Ectodermal cell (in vitro differentiated cells): ENCODE measurements around the gene LPP.
"Not testable (repeated sequence)": the region's sequence is repeated elsewhere in the genome, so short reads cannot be mapped to it uniquely, and the experiment has no call there.

Experiments
- H3K27ac ChIP-seq: 2 replicates; pipeline ENCODE4 v1.7.0; 2013; ENCODE audit warnings: mild to moderate bottlenecking, low read depth, low read length; ENCODE audit not compliant: insufficient read depth, poor library complexity, severe bottlenecking
- H3K27me3 ChIP-seq: 2 replicates; pipeline ENCODE4 v1.7.0; 2013; ENCODE audit warnings: mild to moderate bottlenecking, low read length; ENCODE audit not compliant: insufficient read depth, control insufficient read depth, poor library complexity, severe bottlenecking
- H3K36me3 ChIP-seq: one replicate; pipeline ENCODE4 v1.7.0; 2013; ENCODE audit warnings: low read length; ENCODE audit not compliant: control insufficient read depth, insufficient read depth
- H3K4me1 ChIP-seq: one replicate; pipeline ENCODE4 v1.7.0; 2013; ENCODE audit warnings: low read length; ENCODE audit not compliant: control insufficient read depth, insufficient read depth
- H3K4me3 ChIP-seq: 2 replicates; pipeline ENCODE4 v1.7.0; 2013; ENCODE audit warnings: low read depth, low read length, control low read depth; ENCODE audit not compliant: insufficient read depth
- H3K9me3 ChIP-seq: 2 replicates; pipeline ENCODE4 v1.7.0; 2013; ENCODE audit warnings: mild to moderate bottlenecking, low read length, moderate library complexity; ENCODE audit not compliant: control insufficient read depth
- WGBS, 2 experiments: methylation state at CpG; one replicate each; pipeline ENCODE4 v1.1.7; 2013; ENCODE audit warnings: missing lambda C conversion rate in 2 of 2; 5-methylcytosine and 5-hydroxymethylcytosine counted together

Gene LPP

GRCh38 chr3:188416041-188416440 lies 262.1 kb downstream of the LPP start:
- no peak overlapping the region for H3K4me3 ChIP-seq
- no peaks in the 10 kb centered on the region for H3K36me3 ChIP-seq
- WGBS, 2 experiments = 90 to 100% methylated on average over 1 of the region's 1 CpG
- no peaks in the 10 kb centered on the region for H3K4me1 ChIP-seq
- H3K27ac ChIP-seq = no peak overlapping the region
- H3K9me3 ChIP-seq = no peaks in the 10 kb centered on the region
- H3K27me3 ChIP-seq = no peaks in the 10 kb centered on the region

- Histone ChIP-seq H3K4me1 (no peaks in the 10 kb centered on the region), H3K36me3 (no peaks in the 10 kb centered on the region), H3K9me3 (no peaks in the 10 kb centered on the region), H3K4me3 (no peak overlapping the region), H3K27me3 (no peaks in the 10 kb centered on the region), H3K27ac (no peak overlapping the region)
- 91 to 95% methylated on average over 3 of the region's 3 CpGs for WGBS, 2 experiments
Measured at GRCh38 chr3:188417271-188417696, 263.3 kb downstream of the LPP start.

- H3K4me3 ChIP-seq = no peak overlapping the region
- H3K4me1 ChIP-seq = no peaks in the 10 kb centered on the region
- no peaks in the 10 kb centered on the region for H3K36me3 ChIP-seq
- 94 to 100% methylated on average over 2 to 3 of the region's 3 CpGs for WGBS, 2 experiments
- no peaks in the 10 kb centered on the region for H3K9me3 ChIP-seq
- no peaks in the 10 kb centered on the region for H3K27me3 ChIP-seq
- H3K27ac ChIP-seq = no peak overlapping the region
Measured at GRCh38 chr3:188417766-188418165, 263.8 kb downstream of the LPP start.

- H3K27ac ChIP-seq = no peak overlapping the region
Measured at GRCh38 chr3:188421151-188421821, 267.3 kb downstream of the LPP start.

GRCh38 chr3:188421836-188422540 lies 268.0 kb downstream of the LPP start:
- Histone ChIP-seq H3K9me3 (no peaks in the 10 kb centered on the region), H3K4me1 (no peaks in the 10 kb centered on the region), H3K36me3 (no peaks in the 10 kb centered on the region), H3K4me3 (no peak overlapping the region), H3K27ac (no peak overlapping the region), H3K27me3 (no peaks in the 10 kb centered on the region)
- WGBS, 2 experiments = 92 to 97% methylated on average over 5 to 6 of the region's 6 CpGs

More at GRCh38 chr3:188421151-188421821, 267.3 kb downstream of the LPP start:
- no peaks in the 10 kb centered on the region for H3K9me3 ChIP-seq
- H3K4me3 ChIP-seq = no peak overlapping the region
- no peaks in the 10 kb centered on the region for H3K36me3 ChIP-seq
- H3K27me3 ChIP-seq = no peaks in the 10 kb centered on the region
- H3K4me1 ChIP-seq = no peaks in the 10 kb centered on the region
- 100% methylated on average over 1 to 2 of the region's 2 CpGs for WGBS, 2 experiments

- not testable (repeated sequence) for H3K27ac ChIP-seq, H3K4me1 ChIP-seq, H3K9me3 ChIP-seq, H3K36me3 ChIP-seq, H3K4me3 ChIP-seq, H3K27me3 ChIP-seq
- WGBS, 2 experiments = 91 to 96% methylated on average over 4 of the region's 4 CpGs
Measured at GRCh38 chr3:188427981-188428380, 274.0 kb downstream of the LPP start.

- WGBS, 2 experiments = 95 to 97% methylated on average over 5 of the region's 5 CpGs
- H3K4me1 ChIP-seq = no peaks in the 10 kb centered on the region
- H3K9me3 ChIP-seq = no peaks in the 10 kb centered on the region
- H3K4me3 ChIP-seq = no peak overlapping the region
- H3K27me3 ChIP-seq = no peaks in the 10 kb centered on the region
- H3K27ac ChIP-seq = no peak overlapping the region
- H3K36me3 ChIP-seq = no peaks in the 10 kb centered on the region
Measured at GRCh38 chr3:188431040-188431439, 277.1 kb downstream of the LPP start.

- no peaks in the 10 kb centered on the region for H3K4me1 ChIP-seq
- no peak overlapping the region for H3K4me3 ChIP-seq
- no peaks in the 10 kb centered on the region for H3K9me3 ChIP-seq
- no peaks in the 10 kb centered on the region for H3K36me3 ChIP-seq
- no peak overlapping the region for H3K27ac ChIP-seq
- H3K27me3 ChIP-seq = no peaks in the 10 kb centered on the region
- 94 to 100% methylated on average over 1 to 3 of the region's 3 CpGs for WGBS, 2 experiments
Measured at GRCh38 chr3:188431553-188431952, 277.6 kb downstream of the LPP start.

GRCh38 chr3:188432802-188433520 lies 279.0 kb downstream of the LPP start:
- Histone ChIP-seq H3K4me1 (no peaks in the 10 kb centered on the region), H3K9me3 (no peaks in the 10 kb centered on the region), H3K36me3 (no peaks in the 10 kb centered on the region), H3K27me3 (no peaks in the 10 kb centered on the region), H3K27ac (no peak overlapping the region), H3K4me3 (no peak overlapping the region)
- 92 to 95% methylated on average over 2 to 6 of the region's 6 CpGs for WGBS, 2 experiments

GRCh38 chr3:188433521-188434150 lies 279.7 kb downstream of the LPP start:
- no peaks in the 10 kb centered on the region for H3K4me1 ChIP-seq
- H3K36me3 ChIP-seq = no peaks in the 10 kb centered on the region
- no peaks in the 10 kb centered on the region for H3K27me3 ChIP-seq
- no peaks in the 10 kb centered on the region for H3K9me3 ChIP-seq
- H3K4me3 ChIP-seq = no peak overlapping the region
- H3K27ac ChIP-seq = no peak overlapping the region
- 92% methylated on average over 5 of the region's 5 CpGs for WGBS, 2 experiments
